Neural cell (in vitro differentiated cells): Measurements from ENCODE around the gene CENPP. TPM values are rescaled to one million over a fixed set of nuclear protein-coding genes. Genes with fewer than 3 reads are reported as not detected.

Experiments used
- H2AFZ ChIP-seq: fragments of 200-600, 300-800 bp; sonication (generic), shearing (Covaris generic); 2 replicates; pipeline ENCODE4 v1.6.0; 2014; ENCODE audit warnings: low read depth, mild to moderate bottlenecking, antibody characterized with exemption, low read length, moderate library complexity
- H3F3A ChIP-seq: fragments of 200-600 bp; shearing (Covaris generic); 2 replicates; pipeline ENCODE4 v1.6.1; 2016; ENCODE audit warnings: mild to moderate bottlenecking, moderate library complexity, mixed read lengths, antibody characterized with exemption, low read length; ENCODE audit not compliant: insufficient read depth, poor library complexity, severe bottlenecking
- H3K27ac ChIP-seq: fragments of 200-600, 300-800 bp; sonication (generic), shearing (Covaris generic); 2 replicates; pipeline ENCODE4 v1.5.1; 2014; ENCODE audit warnings: mild to moderate bottlenecking, low read length, moderate library complexity
- H3K27me3 ChIP-seq: fragments of 300-800, 200-600 bp; sonication (generic), shearing (Covaris generic); 2 replicates; pipeline ENCODE4 v1.6.0; 2014; ENCODE audit warnings: mild to moderate bottlenecking, low read depth, low read length, moderate library complexity; ENCODE audit not compliant: insufficient read depth
- H3K36me3 ChIP-seq: fragments of 300-800, 200-600 bp; sonication (generic), shearing (Covaris generic); 2 replicates; pipeline ENCODE4 v1.5.1; 2014; ENCODE audit warnings: mild to moderate bottlenecking, antibody characterized with exemption, low read length, moderate library complexity; ENCODE audit not compliant: insufficient read depth
- H3K4me2 ChIP-seq: fragments of 300-800, 200-600 bp; sonication (generic), shearing (Covaris generic); 2 replicates; pipeline ENCODE4 v1.6.0; 2014; ENCODE audit warnings: mild to moderate bottlenecking, low read length
- H3K4me3 ChIP-seq: fragments of 300-800, 200-600 bp; sonication (generic), shearing (Covaris generic); 2 replicates; pipeline ENCODE4 v1.5.1; 2014; ENCODE audit warnings: mild to moderate bottlenecking, low read length, moderate library complexity
- H3K79me2 ChIP-seq: fragments of 200-600 bp; shearing (Covaris generic); replicated peaks from 2 replicates; pipeline ENCODE4 v1.6.0; 2014; ENCODE audit warnings: mild to moderate bottlenecking, low read length, moderate library complexity; ENCODE audit not compliant: insufficient read depth
- H3K9ac ChIP-seq: fragments of 300-800, 200-600 bp; sonication (generic), shearing (Covaris generic); 2 replicates; pipeline ENCODE4 v1.6.1; 2016; ENCODE audit warnings: mild to moderate bottlenecking, low read length, mixed read lengths
- H3K9me2 ChIP-seq: fragments of 200-600 bp; shearing (Covaris generic); 2 replicates; pipeline ENCODE4 v1.6.1; 2016; ENCODE audit warnings: mild to moderate bottlenecking, low read length, mixed read lengths; ENCODE audit not compliant: insufficient read depth
- H3K9me3 ChIP-seq: fragments of 200-600, 300-800 bp; sonication (generic), shearing (Covaris generic); 2 replicates; pipeline ENCODE4 v1.6.1; 2016; ENCODE audit warnings: mild to moderate bottlenecking, mixed run types, low read length, moderate library complexity, mixed read lengths
- H4K20me1 ChIP-seq: fragments of 200-600 bp; shearing (Covaris generic); 2 replicates; pipeline ENCODE4 v1.6.1; 2016; ENCODE audit warnings: mild to moderate bottlenecking, mixed run types; ENCODE audit not compliant: insufficient read depth
- EP300 ChIP-seq: fragments of 450-650 bp; conservative IDR thresholded peaks from 2 replicates; pipeline ENCODE4 v1.6.1; 2014; ENCODE audit warnings: antibody characterized with exemption, mild to moderate bottlenecking, moderate library complexity; ENCODE audit not compliant: poor library complexity, severe bottlenecking
- EZH2 ChIP-seq: fragments of 200-600, 300-800 bp; shearing (Covaris generic), sonication (generic); IDR thresholded peaks from 2 replicates; pipeline ENCODE4 v1.6.1; 2014; ENCODE audit warnings: antibody characterized with exemption, low read length, borderline replicate concordance, mild to moderate bottlenecking; ENCODE audit not compliant: insufficient read depth, poor library complexity, severe bottlenecking
- MXI1 ChIP-seq: fragments of 450-650 bp; conservative IDR thresholded peaks from 2 replicates; pipeline ENCODE4 v1.6.1; 2014; ENCODE audit warnings: antibody characterized with exemption, mild to moderate bottlenecking; ENCODE audit not compliant: poor library complexity, severe bottlenecking
- POLR2AphosphoS5 ChIP-seq: IDR thresholded peaks from 2 replicates; pipeline ENCODE4 v1.6.1; 2012
- RAD21 ChIP-seq: fragments of 450-650 bp; conservative IDR thresholded peaks from 2 replicates; pipeline ENCODE4 v1.6.1; 2014; ENCODE audit warnings: antibody characterized with exemption, mild to moderate bottlenecking, moderate library complexity
- SMC3 ChIP-seq: fragments of 450-650 bp; conservative IDR thresholded peaks from 2 replicates; pipeline ENCODE4 v1.6.1; 2014; ENCODE audit warnings: antibody characterized with exemption, mild to moderate bottlenecking, moderate library complexity; ENCODE audit not compliant: poor library complexity
- TAF1 ChIP-seq: IDR thresholded peaks from 2 replicates; pipeline ENCODE4 v1.6.1; 2012; ENCODE audit warnings: low read depth
- polyA plus RNA-seq: library from polyadenylated mRNA; depleted of rRNA; stranded (reverse); fragments of >200 nt; gene quantifications from 2 replicates; pipeline ENCODE4 v1.2.3, GENCODE V29; 2014
- TF ChIP-seq, protein P1 (sequence below): fragments of 450-650 bp; IDR thresholded peaks from 2 replicates; pipeline ENCODE4 v1.5.1; 2014; ENCODE audit warnings: antibody characterized with exemption, mild to moderate bottlenecking, moderate library complexity; ENCODE audit not compliant: poor library complexity, severe bottlenecking
- TF ChIP-seq, protein P2 (sequence below): IDR thresholded peaks from 2 replicates; pipeline ENCODE4 v1.6.1; 2012; ENCODE audit warnings: borderline replicate concordance

Gene CENPP
- polyA plus RNA-seq, 1 donor from 2014 or later: 5.0 TPM

DNA sequence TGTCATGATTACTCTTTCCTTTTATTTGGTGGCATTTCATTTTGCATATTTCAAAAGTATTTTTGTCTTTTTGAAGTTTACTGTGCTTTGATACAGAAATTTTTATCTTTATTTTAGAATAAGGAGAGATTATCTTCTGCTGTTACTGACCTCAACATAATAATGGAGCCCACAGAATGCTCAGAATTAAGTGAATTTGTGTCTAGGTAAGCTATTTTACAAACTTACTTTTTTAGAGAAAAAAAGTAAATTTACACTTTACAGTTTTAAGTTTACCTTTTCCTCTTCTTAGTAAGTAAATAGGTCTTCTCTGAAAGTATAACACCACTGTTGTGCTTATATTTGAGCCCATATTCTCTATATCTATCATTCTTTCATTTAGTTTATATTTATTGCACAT is 19.8 kb downstream of the CENPP start:
- no peak overlapping the region for H3K9ac ChIP-seq
- H3K79me2 ChIP-seq: no peaks in the 10 kb centered on the region
- no peak overlapping the region for H3K27ac ChIP-seq
- H3K4me3 ChIP-seq: no peak overlapping the region
- no peak overlapping the region for H2AFZ ChIP-seq
- H3K27me3 ChIP-seq: no peaks in the 10 kb centered on the region
- no peak overlapping the region for H3K4me2 ChIP-seq
- TF ChIP-seq TAF1 (no peak), EZH2 (no peak), MXI1 (no peak), SMC3 (no peak), POLR2AphosphoS5 (no peak), RAD21 (no peak), EP300 (no peak)
- TF ChIP-seq, protein P1, sequence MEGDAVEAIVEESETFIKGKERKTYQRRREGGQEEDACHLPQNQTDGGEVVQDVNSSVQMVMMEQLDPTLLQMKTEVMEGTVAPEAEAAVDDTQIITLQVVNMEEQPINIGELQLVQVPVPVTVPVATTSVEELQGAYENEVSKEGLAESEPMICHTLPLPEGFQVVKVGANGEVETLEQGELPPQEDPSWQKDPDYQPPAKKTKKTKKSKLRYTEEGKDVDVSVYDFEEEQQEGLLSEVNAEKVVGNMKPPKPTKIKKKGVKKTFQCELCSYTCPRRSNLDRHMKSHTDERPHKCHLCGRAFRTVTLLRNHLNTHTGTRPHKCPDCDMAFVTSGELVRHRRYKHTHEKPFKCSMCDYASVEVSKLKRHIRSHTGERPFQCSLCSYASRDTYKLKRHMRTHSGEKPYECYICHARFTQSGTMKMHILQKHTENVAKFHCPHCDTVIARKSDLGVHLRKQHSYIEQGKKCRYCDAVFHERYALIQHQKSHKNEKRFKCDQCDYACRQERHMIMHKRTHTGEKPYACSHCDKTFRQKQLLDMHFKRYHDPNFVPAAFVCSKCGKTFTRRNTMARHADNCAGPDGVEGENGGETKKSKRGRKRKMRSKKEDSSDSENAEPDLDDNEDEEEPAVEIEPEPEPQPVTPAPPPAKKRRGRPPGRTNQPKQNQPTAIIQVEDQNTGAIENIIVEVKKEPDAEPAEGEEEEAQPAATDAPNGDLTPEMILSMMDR: no peak
- TF ChIP-seq, protein P2, sequence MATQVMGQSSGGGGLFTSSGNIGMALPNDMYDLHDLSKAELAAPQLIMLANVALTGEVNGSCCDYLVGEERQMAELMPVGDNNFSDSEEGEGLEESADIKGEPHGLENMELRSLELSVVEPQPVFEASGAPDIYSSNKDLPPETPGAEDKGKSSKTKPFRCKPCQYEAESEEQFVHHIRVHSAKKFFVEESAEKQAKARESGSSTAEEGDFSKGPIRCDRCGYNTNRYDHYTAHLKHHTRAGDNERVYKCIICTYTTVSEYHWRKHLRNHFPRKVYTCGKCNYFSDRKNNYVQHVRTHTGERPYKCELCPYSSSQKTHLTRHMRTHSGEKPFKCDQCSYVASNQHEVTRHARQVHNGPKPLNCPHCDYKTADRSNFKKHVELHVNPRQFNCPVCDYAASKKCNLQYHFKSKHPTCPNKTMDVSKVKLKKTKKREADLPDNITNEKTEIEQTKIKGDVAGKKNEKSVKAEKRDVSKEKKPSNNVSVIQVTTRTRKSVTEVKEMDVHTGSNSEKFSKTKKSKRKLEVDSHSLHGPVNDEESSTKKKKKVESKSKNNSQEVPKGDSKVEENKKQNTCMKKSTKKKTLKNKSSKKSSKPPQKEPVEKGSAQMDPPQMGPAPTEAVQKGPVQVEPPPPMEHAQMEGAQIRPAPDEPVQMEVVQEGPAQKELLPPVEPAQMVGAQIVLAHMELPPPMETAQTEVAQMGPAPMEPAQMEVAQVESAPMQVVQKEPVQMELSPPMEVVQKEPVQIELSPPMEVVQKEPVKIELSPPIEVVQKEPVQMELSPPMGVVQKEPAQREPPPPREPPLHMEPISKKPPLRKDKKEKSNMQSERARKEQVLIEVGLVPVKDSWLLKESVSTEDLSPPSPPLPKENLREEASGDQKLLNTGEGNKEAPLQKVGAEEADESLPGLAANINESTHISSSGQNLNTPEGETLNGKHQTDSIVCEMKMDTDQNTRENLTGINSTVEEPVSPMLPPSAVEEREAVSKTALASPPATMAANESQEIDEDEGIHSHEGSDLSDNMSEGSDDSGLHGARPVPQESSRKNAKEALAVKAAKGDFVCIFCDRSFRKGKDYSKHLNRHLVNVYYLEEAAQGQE: no peak
- no peaks in the 10 kb centered on the region for H3K9me2 ChIP-seq
- H3K36me3 ChIP-seq: no peaks in the 10 kb centered on the region
- no peaks in the 10 kb centered on the region for H4K20me1 ChIP-seq
- H3F3A ChIP-seq: no peaks in the 10 kb centered on the region
- H3K9me3 ChIP-seq: no peaks in the 10 kb centered on the region

DNA sequence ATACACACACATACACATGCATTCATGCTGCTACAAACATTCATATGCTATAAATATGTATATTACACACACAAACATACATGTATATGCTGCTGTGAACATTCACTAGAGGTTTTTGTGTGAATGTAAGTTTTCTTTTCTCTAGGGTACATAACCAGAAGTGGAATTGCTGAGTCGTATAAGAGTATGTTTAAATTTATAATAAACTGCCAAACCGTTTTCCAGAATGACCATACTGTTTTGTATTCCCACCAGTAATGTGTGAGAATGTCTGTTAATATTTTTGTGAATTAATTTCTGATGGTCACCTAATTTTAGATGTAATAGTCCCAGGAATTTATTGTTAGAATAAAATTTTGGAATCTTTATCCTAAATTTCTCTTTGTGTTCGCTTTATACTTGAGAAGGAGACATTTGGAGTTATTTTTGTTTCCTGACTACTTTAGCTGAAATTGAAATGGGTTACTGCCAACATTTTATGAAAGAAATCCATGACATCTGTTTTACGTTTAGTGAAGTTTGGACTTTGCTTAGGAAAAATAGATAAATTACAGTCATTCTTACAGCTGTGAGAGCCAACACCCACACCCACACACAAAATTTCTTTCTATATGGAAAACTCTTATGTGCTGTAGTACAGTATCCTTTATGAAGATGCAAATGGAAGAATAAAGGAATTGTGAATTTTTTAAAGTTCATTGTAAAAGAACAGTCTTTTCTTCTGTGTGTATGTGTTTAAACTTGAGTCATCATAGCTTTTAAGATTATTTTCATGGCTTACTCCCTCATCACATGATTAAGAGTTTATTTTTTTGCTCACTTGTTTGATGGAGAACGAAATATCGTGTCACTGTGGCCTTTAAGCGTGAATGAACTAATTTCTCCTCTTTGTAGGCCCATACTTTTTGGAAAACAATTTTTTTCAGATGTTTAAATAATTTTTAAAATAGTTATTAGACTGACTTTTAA is 24.3 kb downstream of the CENPP start:
- Histone ChIP-seq H3K79me2 (no peaks in the 10 kb centered on the region), H3K9ac (no peak overlapping the region), H4K20me1 (no peaks in the 10 kb centered on the region), H3K27ac (no peak overlapping the region), H3F3A (no peaks in the 10 kb centered on the region), H3K9me2 (no peaks in the 10 kb centered on the region), H3K36me3 (no peaks in the 10 kb centered on the region), H3K4me2 (no peak overlapping the region), H2AFZ (no peak overlapping the region), H3K4me3 (no peak overlapping the region), H3K27me3 (no peaks in the 10 kb centered on the region), H3K9me3 (no peaks in the 10 kb centered on the region)
- TF ChIP-seq, protein P2: no peak
- TF ChIP-seq EZH2 (no peak), RAD21 (no peak), SMC3 (no peak), EP300 (no peak)
